H1 (cell line): ENCODE measurements around the gene SAFB2. TPM values are rescaled to one million over a fixed set of nuclear protein-coding genes. Genes with fewer than 3 reads are reported as not detected.

Experiments used
- polyA plus RNA-seq, 7 experiments: library from polyadenylated mRNA; depleted of rRNA in 3 of 7; stranded (reverse) in 5 of 7; unstranded in 2 of 7; fragments of >200 nt in 5 of 7; fragments of 200-250 nt in 2 of 7; gene quantifications; 1 replicate in 5 of 7; 2 replicates in 1 of 7; 4 replicates in 1 of 7; pipeline versions ENCODE4 v1.2.1 to v1.2.3, GENCODE V29; 2011 to 2013; ENCODE audit warnings: missing spikeins in 2 of 7, mixed read lengths in 2 of 7
- total RNA-seq: library from RNA; stranded (reverse); fragmentation: NEBNext Ultra II Directional; extraction: Animal tissue kit (Norgen Biotek cat#: 25700); gene quantifications from 2 replicates; pipeline ENCODE4 v1.2.1, GENCODE V29; 2021
- TF ChIP-seq, protein P1 (sequence below): fragments of 300-600 bp; sonication (generic); IDR thresholded peaks from 2 replicates; pipeline ENCODE4 v1.7.1; 2012; ENCODE audit warnings: low read length, moderate library complexity, mild to moderate bottlenecking, inconsistent platforms; ENCODE audit not compliant: insufficient replicate concordance

SAFB2 gene
- total and polyA plus RNA-seq, 2 of the 8 experiments (the other 6 are each of a cell fraction or from before 2014, with no cell fraction given) = 14.8 to 63.8 TPM

DNA sequence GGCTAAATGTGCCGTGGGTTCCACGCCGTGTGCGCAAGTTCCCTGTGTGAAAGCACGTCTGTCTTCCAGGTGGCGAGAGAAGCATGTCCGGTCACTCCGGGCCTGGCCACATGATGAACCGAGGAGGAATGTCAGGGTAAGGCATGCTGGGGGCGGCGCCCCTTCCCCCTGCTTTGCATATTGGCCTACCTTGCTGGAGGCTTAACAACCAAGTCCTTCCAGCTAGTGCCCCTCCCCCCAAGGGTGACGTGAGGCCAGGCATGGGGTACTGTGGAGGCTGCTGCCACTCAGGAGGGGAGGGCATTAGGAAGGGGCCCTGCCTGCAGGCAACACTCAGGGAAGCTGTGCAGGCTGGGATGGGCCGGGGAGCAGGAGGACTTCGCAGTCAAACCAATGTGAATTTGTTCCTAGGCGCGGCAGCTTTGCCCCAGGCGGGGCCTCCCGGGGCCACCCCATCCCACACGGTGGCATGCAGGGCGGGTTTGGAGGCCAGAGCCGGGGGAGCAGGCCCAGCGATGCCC is 45.2 kb upstream of the SAFB2 start (continued):
- TF ChIP-seq, protein P1, sequence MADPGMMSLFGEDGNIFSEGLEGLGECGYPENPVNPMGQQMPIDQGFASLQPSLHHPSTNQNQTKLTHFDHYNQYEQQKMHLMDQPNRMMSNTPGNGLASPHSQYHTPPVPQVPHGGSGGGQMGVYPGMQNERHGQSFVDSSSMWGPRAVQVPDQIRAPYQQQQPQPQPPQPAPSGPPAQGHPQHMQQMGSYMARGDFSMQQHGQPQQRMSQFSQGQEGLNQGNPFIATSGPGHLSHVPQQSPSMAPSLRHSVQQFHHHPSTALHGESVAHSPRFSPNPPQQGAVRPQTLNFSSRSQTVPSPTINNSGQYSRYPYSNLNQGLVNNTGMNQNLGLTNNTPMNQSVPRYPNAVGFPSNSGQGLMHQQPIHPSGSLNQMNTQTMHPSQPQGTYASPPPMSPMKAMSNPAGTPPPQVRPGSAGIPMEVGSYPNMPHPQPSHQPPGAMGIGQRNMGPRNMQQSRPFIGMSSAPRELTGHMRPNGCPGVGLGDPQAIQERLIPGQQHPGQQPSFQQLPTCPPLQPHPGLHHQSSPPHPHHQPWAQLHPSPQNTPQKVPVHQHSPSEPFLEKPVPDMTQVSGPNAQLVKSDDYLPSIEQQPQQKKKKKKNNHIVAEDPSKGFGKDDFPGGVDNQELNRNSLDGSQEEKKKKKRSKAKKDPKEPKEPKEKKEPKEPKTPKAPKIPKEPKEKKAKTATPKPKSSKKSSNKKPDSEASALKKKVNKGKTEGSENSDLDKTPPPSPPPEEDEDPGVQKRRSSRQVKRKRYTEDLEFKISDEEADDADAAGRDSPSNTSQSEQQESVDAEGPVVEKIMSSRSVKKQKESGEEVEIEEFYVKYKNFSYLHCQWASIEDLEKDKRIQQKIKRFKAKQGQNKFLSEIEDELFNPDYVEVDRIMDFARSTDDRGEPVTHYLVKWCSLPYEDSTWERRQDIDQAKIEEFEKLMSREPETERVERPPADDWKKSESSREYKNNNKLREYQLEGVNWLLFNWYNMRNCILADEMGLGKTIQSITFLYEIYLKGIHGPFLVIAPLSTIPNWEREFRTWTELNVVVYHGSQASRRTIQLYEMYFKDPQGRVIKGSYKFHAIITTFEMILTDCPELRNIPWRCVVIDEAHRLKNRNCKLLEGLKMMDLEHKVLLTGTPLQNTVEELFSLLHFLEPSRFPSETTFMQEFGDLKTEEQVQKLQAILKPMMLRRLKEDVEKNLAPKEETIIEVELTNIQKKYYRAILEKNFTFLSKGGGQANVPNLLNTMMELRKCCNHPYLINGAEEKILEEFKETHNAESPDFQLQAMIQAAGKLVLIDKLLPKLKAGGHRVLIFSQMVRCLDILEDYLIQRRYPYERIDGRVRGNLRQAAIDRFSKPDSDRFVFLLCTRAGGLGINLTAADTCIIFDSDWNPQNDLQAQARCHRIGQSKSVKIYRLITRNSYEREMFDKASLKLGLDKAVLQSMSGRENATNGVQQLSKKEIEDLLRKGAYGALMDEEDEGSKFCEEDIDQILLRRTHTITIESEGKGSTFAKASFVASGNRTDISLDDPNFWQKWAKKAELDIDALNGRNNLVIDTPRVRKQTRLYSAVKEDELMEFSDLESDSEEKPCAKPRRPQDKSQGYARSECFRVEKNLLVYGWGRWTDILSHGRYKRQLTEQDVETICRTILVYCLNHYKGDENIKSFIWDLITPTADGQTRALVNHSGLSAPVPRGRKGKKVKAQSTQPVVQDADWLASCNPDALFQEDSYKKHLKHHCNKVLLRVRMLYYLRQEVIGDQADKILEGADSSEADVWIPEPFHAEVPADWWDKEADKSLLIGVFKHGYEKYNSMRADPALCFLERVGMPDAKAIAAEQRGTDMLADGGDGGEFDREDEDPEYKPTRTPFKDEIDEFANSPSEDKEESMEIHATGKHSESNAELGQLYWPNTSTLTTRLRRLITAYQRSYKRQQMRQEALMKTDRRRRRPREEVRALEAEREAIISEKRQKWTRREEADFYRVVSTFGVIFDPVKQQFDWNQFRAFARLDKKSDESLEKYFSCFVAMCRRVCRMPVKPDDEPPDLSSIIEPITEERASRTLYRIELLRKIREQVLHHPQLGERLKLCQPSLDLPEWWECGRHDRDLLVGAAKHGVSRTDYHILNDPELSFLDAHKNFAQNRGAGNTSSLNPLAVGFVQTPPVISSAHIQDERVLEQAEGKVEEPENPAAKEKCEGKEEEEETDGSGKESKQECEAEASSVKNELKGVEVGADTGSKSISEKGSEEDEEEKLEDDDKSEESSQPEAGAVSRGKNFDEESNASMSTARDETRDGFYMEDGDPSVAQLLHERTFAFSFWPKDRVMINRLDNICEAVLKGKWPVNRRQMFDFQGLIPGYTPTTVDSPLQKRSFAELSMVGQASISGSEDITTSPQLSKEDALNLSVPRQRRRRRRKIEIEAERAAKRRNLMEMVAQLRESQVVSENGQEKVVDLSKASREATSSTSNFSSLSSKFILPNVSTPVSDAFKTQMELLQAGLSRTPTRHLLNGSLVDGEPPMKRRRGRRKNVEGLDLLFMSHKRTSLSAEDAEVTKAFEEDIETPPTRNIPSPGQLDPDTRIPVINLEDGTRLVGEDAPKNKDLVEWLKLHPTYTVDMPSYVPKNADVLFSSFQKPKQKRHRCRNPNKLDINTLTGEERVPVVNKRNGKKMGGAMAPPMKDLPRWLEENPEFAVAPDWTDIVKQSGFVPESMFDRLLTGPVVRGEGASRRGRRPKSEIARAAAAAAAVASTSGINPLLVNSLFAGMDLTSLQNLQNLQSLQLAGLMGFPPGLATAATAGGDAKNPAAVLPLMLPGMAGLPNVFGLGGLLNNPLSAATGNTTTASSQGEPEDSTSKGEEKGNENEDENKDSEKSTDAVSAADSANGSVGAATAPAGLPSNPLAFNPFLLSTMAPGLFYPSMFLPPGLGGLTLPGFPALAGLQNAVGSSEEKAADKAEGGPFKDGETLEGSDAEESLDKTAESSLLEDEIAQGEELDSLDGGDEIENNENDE = no peak
